Astrocyte (in vitro differentiated cells and primary cell): ENCODE results near the gene TRANK1.

Experiments used
- CTCF ChIP-seq: IDR thresholded peaks from 2 replicates; pipeline ENCODE4 v1.5.1; 2011; ENCODE audit warnings: low read depth, mild to moderate bottlenecking, inconsistent platforms, low read length, moderate library complexity; ENCODE audit not compliant: insufficient read depth
- EZH2 ChIP-seq: IDR thresholded peaks from 2 replicates; pipeline ENCODE4 v1.6.1; 2012; ENCODE audit warnings: mild to moderate bottlenecking, low read length, inconsistent platforms; ENCODE audit not compliant: insufficient read depth

- TF ChIP-seq CTCF: no peak
- TF ChIP-seq EZH2: no peak
Measured at GRCh38 chr3:36842275-36842674, 102.6 kb downstream of the TRANK1 start.
